Measurements from ENCODE around the gene CAMK1G. TPM values are rescaled to one million over a fixed set of nuclear protein-coding genes. Genes with fewer than 3 reads are reported as not detected.

The CAMK1G gene
- total RNA-seq, 4 donors from 2014 or later = 0.23 to 0.34 TPM; not detected in 2

DNA sequence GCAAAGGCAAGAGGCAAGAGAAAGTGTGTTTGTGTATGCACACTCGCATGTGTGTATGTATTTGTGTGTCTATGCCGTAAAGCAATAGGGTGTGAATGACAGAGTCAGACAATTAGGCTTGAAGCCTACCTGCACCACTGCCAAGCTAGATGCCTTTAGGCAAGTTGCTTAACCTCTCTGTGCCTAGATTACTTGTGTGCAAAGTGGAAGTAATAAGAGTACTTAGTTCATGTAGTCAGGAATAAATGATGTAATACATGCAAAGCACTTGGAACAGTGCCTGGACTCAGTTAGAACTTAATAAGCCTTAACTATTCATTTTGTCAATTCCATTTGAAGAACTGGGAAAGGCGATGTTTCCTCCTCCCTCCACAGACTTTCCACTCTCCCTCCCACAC lies 37.0 kb downstream of the CAMK1G start:
- Histone ChIP-seq H3K9me3 (no peaks in the 10 kb centered on the region), H3K27ac (no peak overlapping the region), H3K27me3 (no peaks in the 10 kb centered on the region), H3K4me1 (peaks cover 14% of the 10 kb centered on the region), H3K4me3 (no peak overlapping the region), H3K36me3 (peaks cover 1% of the 10 kb centered on the region)
- no peak for DNase-seq (ENCODE audit: low spot score in 2 of 2)
- TF ChIP-seq POLR2A (IDR thresholded peaks at IDR 0.05) = no peak
- TF ChIP-seq POLR2AphosphoS5 (IDR thresholded peaks at IDR 0.05) = no peak
- WGBS = 62% methylated on average over 3 of the region's 3 CpGs

DNA sequence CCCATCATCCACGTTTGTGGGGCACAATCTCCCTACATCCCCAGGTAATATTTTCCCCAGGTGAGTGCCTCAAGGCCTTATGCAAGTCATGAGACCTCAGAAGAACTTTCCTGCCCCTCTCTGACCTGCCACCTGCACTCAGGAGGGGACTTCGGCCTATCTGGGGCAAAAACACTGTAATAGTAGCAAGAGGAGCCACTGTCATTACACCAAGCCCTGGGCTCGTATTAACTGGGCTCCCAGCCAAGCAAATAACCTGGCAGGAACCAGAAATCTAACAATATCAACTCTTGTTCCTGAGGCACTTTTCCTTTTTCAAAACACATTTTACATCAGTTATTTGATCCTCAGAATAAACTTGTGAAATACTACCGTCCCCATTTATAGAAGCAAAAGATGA lies 37.8 kb downstream of the CAMK1G start:
- Histone ChIP-seq H3K27me3 (no peaks in the 10 kb centered on the region), H3K4me1 (peaks cover 16% of the 10 kb centered on the region), H3K4me3 (no peak overlapping the region), H3K9me3 (no peaks in the 10 kb centered on the region), H3K27ac (no peak overlapping the region), H3K36me3 (peaks cover 3% of the 10 kb centered on the region)
- TF ChIP-seq EP300 (IDR thresholded peaks at IDR 0.05) = no peak
- TF ChIP-seq, protein P1, sequence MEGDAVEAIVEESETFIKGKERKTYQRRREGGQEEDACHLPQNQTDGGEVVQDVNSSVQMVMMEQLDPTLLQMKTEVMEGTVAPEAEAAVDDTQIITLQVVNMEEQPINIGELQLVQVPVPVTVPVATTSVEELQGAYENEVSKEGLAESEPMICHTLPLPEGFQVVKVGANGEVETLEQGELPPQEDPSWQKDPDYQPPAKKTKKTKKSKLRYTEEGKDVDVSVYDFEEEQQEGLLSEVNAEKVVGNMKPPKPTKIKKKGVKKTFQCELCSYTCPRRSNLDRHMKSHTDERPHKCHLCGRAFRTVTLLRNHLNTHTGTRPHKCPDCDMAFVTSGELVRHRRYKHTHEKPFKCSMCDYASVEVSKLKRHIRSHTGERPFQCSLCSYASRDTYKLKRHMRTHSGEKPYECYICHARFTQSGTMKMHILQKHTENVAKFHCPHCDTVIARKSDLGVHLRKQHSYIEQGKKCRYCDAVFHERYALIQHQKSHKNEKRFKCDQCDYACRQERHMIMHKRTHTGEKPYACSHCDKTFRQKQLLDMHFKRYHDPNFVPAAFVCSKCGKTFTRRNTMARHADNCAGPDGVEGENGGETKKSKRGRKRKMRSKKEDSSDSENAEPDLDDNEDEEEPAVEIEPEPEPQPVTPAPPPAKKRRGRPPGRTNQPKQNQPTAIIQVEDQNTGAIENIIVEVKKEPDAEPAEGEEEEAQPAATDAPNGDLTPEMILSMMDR (IDR thresholded peaks at IDR 0.05) = no peak
- no peak for DNase-seq (ENCODE audit: low spot score in 2 of 2)
- WGBS = 45% methylated on average over 4 of the region's 4 CpGs

DNA sequence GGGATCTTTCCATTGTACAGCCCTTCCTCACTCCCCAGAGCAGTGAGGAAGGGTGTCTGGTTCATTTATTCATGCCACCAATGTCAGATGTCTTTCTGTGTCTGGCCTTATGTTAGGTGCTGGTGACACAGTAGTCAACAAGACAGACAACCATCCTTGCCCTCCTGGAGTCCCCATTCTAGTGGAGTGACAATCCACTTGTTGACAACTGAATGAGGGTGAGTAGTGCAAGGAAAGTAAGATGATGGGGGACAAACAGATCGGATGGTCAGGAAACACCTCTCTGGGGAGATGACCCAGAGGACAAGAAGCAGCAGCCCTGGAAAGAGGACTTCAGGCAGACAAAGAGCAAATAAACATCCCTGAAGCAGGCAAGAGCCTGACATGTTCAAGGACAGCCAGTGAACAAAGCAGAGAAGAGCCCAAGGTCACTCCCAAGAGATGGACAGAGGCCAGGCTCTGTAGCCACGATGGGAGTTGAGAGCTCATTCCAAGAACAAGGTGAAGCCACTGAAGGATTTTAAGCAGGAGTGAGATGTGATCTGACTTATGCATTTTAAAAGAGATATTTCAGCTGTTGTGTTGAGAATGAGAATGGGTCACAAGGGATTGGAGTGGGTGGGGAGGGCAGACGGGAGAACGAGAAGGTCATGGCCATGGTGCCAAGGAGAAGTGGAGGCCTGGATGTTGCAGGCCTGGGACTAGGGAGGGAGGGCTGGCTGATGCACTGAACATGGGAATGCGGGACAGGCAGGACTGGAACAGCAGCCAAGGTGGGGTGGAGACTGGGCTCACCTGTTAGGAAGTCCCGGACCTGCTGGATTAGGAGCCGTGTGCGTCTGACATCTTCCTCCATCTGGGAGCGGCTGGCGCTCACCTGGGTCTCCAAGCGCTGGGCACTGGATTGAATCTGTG lies 38.5 kb downstream of the CAMK1G start:
- Histone ChIP-seq H3K36me3 (peaks cover 3% of the 10 kb centered on the region), H3K4me1 (peaks cover 21% of the 10 kb centered on the region), H3K27ac (no peak overlapping the region), H3K27me3 (no peaks in the 10 kb centered on the region), H3K4me3 (no peak overlapping the region), H3K9me3 (no peaks in the 10 kb centered on the region)
- WGBS = 50% methylated on average over 11 of the region's 11 CpGs
- DNase-seq (ENCODE audit: low spot score in 2 of 2) = peak in 1 of 2 donors; percentile 7
- no peak for TF ChIP-seq POLR2A (IDR thresholded peaks at IDR 0.05)
- TF ChIP-seq, protein P1 (IDR thresholded peaks at IDR 0.05) = no peak
- no peak for TF ChIP-seq EP300 (IDR thresholded peaks at IDR 0.05)
- TF ChIP-seq POLR2AphosphoS5 (IDR thresholded peaks at IDR 0.05) = no peak

DNA sequence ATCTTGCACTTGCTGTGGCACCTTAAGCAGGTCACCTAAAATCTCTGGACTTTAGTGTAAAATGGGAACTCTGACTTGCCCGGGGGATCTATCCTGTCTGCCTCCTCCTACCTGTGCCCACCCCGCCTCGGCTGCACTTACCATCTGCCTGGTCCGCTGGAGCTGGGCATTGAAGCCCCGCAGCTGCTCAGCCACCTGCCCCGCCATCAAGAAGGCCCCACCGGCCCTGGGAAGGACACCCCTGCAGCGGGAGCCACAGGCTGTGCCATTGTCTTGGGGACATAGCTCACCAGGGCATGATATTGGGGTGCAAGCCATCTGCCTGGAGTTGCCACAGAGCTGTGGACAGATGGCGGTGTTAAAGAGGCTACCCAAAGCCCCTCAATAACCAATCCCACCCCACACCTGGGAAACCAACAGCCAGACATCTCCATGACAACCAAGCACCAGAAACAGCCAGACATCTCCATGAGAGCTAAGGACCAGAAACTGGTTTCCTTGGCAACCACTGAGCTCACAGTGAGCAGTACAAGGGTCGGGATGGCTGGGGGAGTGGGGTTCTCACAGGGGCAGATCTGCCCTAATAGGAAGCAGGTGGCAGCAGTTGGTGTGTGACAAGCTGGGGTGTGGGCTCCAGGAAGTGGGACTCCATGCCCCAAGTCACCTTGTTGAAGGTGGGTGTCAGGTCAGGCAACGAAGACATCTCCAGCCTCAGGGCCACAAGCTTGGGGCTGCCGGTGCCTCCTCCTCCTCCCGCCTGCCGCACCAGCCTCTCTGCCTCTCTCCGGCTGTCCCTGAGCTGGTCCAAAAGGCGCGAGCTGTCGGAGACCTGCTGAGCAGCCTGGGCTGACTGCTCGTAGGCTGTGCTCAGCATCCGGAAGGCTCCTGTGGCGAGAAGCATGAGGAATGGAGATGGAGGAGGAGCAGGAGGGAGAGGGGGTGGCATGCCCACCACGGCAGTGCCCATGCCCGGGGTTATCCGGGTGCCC lies 39.6 kb downstream of the CAMK1G start:
- 84% methylated on average over 9 of the region's 24 CpGs for WGBS
- H3K36me3 ChIP-seq = peaks cover 3% of the 10 kb centered on the region
- TF ChIP-seq EP300 (IDR thresholded peaks at IDR 0.05) (no peak), POLR2AphosphoS5 (IDR thresholded peaks at IDR 0.05) (no peak), POLR2A (IDR thresholded peaks at IDR 0.05) (no peak)
- TF ChIP-seq, protein P1 (IDR thresholded peaks at IDR 0.05) = no peak
- no peaks in the 10 kb centered on the region for H3K9me3 ChIP-seq
- no peak overlapping the region for H3K4me3 ChIP-seq
- H3K4me1 ChIP-seq = peaks cover 28% of the 10 kb centered on the region
- H3K27ac ChIP-seq = no peak overlapping the region
- DNase-seq (ENCODE audit: low spot score in 2 of 2) = no peak
- no peaks in the 10 kb centered on the region for H3K27me3 ChIP-seq

DNA sequence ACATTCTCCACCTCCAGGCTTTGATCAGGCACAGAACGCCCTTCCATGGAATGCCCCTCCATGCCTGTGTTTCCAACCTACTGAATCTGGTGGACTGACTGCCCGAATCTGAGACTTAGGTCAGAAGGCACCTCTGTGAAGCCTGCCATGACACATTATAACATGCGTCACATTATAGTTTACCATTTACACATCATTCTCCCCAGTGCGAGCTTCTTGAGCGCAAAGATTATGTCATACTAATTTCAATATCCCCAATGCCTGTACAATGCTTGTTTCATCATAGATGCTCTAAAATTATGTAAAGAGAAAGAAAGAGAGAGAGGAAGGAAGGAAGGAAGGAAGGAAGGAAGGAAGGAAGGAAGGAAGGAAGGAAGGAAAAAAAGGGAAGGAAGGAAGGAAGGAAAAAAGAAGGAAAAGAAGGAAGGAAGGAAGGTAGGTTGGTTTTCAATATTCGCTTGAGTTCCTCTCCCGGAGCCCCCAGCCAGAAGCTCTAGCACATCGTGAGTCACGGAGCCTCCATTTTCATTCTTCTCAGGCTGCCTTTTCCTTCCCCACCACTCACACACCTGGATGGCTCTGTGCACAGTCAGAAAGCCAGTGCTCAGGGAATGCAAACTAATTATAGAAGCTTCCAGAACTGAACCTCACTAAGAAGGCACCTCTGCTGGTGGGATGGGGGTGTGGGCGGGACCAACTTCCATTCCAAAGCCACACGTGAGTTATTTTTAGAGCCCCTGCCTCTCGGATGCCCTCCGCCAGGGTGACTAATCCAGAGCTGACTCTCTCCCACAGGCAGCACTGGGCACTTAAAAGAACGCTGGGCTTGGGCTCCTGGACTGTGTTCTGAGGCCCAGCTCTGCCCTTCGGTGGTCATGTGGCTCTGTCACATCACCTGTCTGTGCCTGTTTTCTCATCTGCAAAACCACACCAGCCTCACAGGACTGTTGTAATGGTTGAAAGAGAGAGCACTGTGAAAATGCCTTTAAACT lies 41.3 kb downstream of the CAMK1G start:
- Histone ChIP-seq H3K9me3 (no peaks in the 10 kb centered on the region), H3K4me3 (no peak overlapping the region), H3K4me1 (peaks cover 28% of the 10 kb centered on the region), H3K36me3 (peaks cover 3% of the 10 kb centered on the region), H3K27me3 (no peaks in the 10 kb centered on the region), H3K27ac (no peak overlapping the region)
- 79% methylated on average over 13 of the region's 15 CpGs for WGBS
- DNase-seq (ENCODE audit: low spot score in 2 of 2) = no peak
- TF ChIP-seq POLR2AphosphoS5 (IDR thresholded peaks at IDR 0.05) = no peak
- no peak for TF ChIP-seq EP300 (IDR thresholded peaks at IDR 0.05)
- TF ChIP-seq, protein P1 (IDR thresholded peaks at IDR 0.05) = no peak
- no peak for TF ChIP-seq POLR2A (IDR thresholded peaks at IDR 0.05)
